Mammary epithelial cell (primary cell): Measurements from ENCODE around the gene NRG2.

Source experiments
- CTCF ChIP-seq, 2 donors: IDR thresholded peaks in 1 of 2; conservative IDR thresholded peaks in 1 of 2; 2 replicates each; pipeline ENCODE4 v1.5.1; 2011 to 2012; ENCODE audit warnings: inconsistent platforms in 2 of 2, low read length in 2 of 2, mild to moderate bottlenecking in 2 of 2, control low read depth in 1 of 2, low read depth in 1 of 2; ENCODE audit not compliant: insufficient read depth in 1 of 2; ENCODE audit errors: extremely low read depth in 1 of 2
- EZH2 ChIP-seq: IDR thresholded peaks from 2 replicates; pipeline ENCODE4 v1.6.1; 2012; ENCODE audit warnings: low read length, inconsistent platforms, borderline replicate concordance

GRCh38 chr5:139811274-139811607 lies 231.9 kb downstream of the NRG2 start:
- no peak for TF ChIP-seq EZH2
- no peak for TF ChIP-seq CTCF (conservative IDR thresholded peaks at IDR 0.05 in 1 of 2, IDR thresholded peaks at IDR 0.05 in 1 of 2; ENCODE audit: extremely low read depth in 1 of 2, insufficient read depth in 1 of 2, low read depth in 1 of 2, low read length in 2 of 2)
